ENCODE data around the gene KIF7. TPM values are rescaled to one million over a fixed set of nuclear protein-coding genes. Genes with fewer than 3 reads are reported as not detected.

Gene KIF7
- polyA plus RNA-seq, 1 donor from 2014 or later, result 5.2 TPM

DNA sequence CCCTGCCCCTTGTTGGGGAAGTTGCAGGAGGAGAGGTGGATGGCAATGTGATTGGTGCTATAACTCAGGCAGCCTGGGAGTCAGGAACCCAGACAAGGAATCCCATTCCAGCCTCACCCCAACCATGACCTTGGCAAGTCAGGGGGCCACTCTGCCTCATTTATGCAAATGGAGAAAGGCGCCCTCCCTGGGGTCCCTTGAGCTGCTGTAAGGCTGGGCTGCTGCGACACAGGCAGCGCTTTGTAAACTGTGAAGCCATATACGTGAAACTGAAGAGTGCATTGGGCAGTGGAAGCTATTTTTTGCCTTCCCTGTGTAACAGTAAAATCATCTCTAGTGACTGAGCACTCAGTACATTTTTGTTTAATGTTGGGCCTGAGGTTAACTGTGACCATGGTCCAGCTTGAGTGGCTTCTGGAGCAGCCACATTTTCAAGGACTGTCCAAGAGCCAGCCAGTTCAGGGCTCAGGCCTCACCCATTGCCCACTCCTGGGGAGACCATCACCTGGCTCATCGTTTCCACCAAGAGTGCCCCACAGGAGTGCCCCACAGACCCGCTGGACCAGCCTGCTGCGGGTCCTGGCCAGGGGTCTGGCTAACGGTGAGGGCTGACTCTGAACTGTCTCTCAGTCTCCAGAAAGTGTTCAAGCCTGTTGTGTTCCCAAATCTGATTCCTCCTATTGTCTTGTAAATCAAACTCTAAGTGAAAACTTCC lies 27.9 kb downstream of the KIF7 start:
- Histone ChIP-seq H3K4me3 (ENCODE audit: low read length) (no peak overlapping the region), H3K9ac (ENCODE audit: low read length) (no peak overlapping the region), H3K9me3 (ENCODE audit: low read length) (no peaks in the 10 kb centered on the region), H3K4me2 (ENCODE audit: low read length) (no peak overlapping the region), H3K27me3 (ENCODE audit: insufficient read depth, low read depth, low read length) (no peaks in the 10 kb centered on the region), H3K36me3 (ENCODE audit: insufficient read depth, low read length) (no peaks in the 10 kb centered on the region), H4K20me1 (ENCODE audit: insufficient read depth) (no peaks in the 10 kb centered on the region), H3K27ac (ENCODE audit: low read length) (no peak overlapping the region), H2AFZ (ENCODE audit: low read depth, low read length) (no peak overlapping the region), H3K79me2 (replicated peaks; ENCODE audit: insufficient read depth, low read length) (no peaks in the 10 kb centered on the region), H3K9me2 (ENCODE audit: insufficient read depth, low read length) (no peaks in the 10 kb centered on the region), H3F3A (ENCODE audit: insufficient read depth, low read length, poor library complexity, severe bottlenecking) (no peaks in the 10 kb centered on the region)
- TF ChIP-seq EZH2 (IDR thresholded peaks at IDR 0.05; ENCODE audit: borderline replicate concordance, insufficient read depth, low read length, poor library complexity, severe bottlenecking) (no peak), RAD21 (conservative IDR thresholded peaks at IDR 0.05) (no peak), MXI1 (conservative IDR thresholded peaks at IDR 0.05; ENCODE audit: poor library complexity, severe bottlenecking) (no peak), SMC3 (conservative IDR thresholded peaks at IDR 0.05; ENCODE audit: poor library complexity) (no peak), TAF1 (IDR thresholded peaks at IDR 0.05; ENCODE audit: low read depth) (no peak), EP300 (conservative IDR thresholded peaks at IDR 0.05; ENCODE audit: poor library complexity, severe bottlenecking) (no peak), POLR2AphosphoS5 (IDR thresholded peaks at IDR 0.05) (no peak)
- TF ChIP-seq, protein P1, sequence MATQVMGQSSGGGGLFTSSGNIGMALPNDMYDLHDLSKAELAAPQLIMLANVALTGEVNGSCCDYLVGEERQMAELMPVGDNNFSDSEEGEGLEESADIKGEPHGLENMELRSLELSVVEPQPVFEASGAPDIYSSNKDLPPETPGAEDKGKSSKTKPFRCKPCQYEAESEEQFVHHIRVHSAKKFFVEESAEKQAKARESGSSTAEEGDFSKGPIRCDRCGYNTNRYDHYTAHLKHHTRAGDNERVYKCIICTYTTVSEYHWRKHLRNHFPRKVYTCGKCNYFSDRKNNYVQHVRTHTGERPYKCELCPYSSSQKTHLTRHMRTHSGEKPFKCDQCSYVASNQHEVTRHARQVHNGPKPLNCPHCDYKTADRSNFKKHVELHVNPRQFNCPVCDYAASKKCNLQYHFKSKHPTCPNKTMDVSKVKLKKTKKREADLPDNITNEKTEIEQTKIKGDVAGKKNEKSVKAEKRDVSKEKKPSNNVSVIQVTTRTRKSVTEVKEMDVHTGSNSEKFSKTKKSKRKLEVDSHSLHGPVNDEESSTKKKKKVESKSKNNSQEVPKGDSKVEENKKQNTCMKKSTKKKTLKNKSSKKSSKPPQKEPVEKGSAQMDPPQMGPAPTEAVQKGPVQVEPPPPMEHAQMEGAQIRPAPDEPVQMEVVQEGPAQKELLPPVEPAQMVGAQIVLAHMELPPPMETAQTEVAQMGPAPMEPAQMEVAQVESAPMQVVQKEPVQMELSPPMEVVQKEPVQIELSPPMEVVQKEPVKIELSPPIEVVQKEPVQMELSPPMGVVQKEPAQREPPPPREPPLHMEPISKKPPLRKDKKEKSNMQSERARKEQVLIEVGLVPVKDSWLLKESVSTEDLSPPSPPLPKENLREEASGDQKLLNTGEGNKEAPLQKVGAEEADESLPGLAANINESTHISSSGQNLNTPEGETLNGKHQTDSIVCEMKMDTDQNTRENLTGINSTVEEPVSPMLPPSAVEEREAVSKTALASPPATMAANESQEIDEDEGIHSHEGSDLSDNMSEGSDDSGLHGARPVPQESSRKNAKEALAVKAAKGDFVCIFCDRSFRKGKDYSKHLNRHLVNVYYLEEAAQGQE (IDR thresholded peaks at IDR 0.05; ENCODE audit: borderline replicate concordance), result no peak
- TF ChIP-seq, protein P2, sequence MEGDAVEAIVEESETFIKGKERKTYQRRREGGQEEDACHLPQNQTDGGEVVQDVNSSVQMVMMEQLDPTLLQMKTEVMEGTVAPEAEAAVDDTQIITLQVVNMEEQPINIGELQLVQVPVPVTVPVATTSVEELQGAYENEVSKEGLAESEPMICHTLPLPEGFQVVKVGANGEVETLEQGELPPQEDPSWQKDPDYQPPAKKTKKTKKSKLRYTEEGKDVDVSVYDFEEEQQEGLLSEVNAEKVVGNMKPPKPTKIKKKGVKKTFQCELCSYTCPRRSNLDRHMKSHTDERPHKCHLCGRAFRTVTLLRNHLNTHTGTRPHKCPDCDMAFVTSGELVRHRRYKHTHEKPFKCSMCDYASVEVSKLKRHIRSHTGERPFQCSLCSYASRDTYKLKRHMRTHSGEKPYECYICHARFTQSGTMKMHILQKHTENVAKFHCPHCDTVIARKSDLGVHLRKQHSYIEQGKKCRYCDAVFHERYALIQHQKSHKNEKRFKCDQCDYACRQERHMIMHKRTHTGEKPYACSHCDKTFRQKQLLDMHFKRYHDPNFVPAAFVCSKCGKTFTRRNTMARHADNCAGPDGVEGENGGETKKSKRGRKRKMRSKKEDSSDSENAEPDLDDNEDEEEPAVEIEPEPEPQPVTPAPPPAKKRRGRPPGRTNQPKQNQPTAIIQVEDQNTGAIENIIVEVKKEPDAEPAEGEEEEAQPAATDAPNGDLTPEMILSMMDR (IDR thresholded peaks at IDR 0.05; ENCODE audit: poor library complexity, severe bottlenecking), result no peak

DNA sequence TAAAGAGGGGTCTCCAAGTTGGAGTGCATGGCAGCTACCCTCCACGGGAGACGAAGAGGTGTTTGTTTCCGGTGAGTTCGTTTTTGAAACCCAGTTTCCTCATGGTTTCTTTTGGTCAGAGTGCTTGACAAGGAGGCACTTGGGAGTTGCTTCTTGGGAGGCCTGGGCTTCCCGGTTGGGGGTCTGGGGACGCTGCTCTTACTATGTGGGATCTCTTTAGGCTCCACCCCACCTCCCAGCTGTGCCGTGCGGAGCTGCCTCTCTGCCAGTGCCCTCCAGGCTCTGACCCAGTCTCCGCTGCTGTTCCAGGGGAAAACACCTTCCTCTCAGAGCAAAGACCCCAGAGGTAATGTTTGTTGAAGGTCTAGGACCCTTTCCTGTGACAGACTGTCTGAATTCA lies 29.6 kb downstream of the KIF7 start:
- no peak overlapping the region for H3K4me3 ChIP-seq (ENCODE audit: low read length)
- H3K9me3 ChIP-seq (ENCODE audit: low read length), result no peaks in the 10 kb centered on the region
- H4K20me1 ChIP-seq (ENCODE audit: insufficient read depth), result no peaks in the 10 kb centered on the region
- no peak overlapping the region for H3K27ac ChIP-seq (ENCODE audit: low read length)
- no peak overlapping the region for H2AFZ ChIP-seq (ENCODE audit: low read depth, low read length)
- H3K4me2 ChIP-seq (ENCODE audit: low read length), result no peak overlapping the region
- H3K27me3 ChIP-seq (ENCODE audit: insufficient read depth, low read depth, low read length), result no peaks in the 10 kb centered on the region
- H3K9me2 ChIP-seq (ENCODE audit: insufficient read depth, low read length), result no peaks in the 10 kb centered on the region
- no peak for TF ChIP-seq EP300 (conservative IDR thresholded peaks at IDR 0.05; ENCODE audit: poor library complexity, severe bottlenecking)
- no peak for TF ChIP-seq POLR2AphosphoS5 (IDR thresholded peaks at IDR 0.05)
- TF ChIP-seq SMC3 (conservative IDR thresholded peaks at IDR 0.05; ENCODE audit: poor library complexity), result no peak
- no peaks in the 10 kb centered on the region for H3K36me3 ChIP-seq (ENCODE audit: insufficient read depth, low read length)
- no peaks in the 10 kb centered on the region for H3F3A ChIP-seq (ENCODE audit: insufficient read depth, low read length, poor library complexity, severe bottlenecking)
- no peak overlapping the region for H3K9ac ChIP-seq (ENCODE audit: low read length)
- no peaks in the 10 kb centered on the region for H3K79me2 ChIP-seq (replicated peaks; ENCODE audit: insufficient read depth, low read length)
